H1 (cell line): ENCODE data around the gene TMEM272. TPM values are rescaled to one million over a fixed set of nuclear protein-coding genes. Genes with fewer than 3 reads are reported as not detected.

ENCODE experiments used
- ASH2L ChIP-seq: fragments of 200-600, 300-600 bp; sonication (generic); IDR thresholded peaks from one replicate; pipeline ENCODE4 v1.7.1; 2017; ENCODE audit warnings: low read length
- BRCA1 ChIP-seq: IDR thresholded peaks from 2 replicates; pipeline ENCODE4 v1.6.1; 2012; ENCODE audit warnings: low read depth, low read length, improper control_type of control experiment
- CEBPB ChIP-seq: IDR thresholded peaks from 2 replicates; pipeline ENCODE4 v1.6.1; 2012; ENCODE audit warnings: low read depth, low read length
- CTBP2 ChIP-seq: IDR thresholded peaks from 2 replicates; pipeline ENCODE4 v1.7.0; 2011; ENCODE audit warnings: borderline replicate concordance, mild to moderate bottlenecking, moderate library complexity, mixed read lengths, low read length; ENCODE audit not compliant: insufficient read depth, insufficient read length
- EGR1 ChIP-seq: IDR thresholded peaks from 2 replicates; pipeline ENCODE4 v1.6.1; 2011; ENCODE audit warnings: low read depth, low read length, borderline replicate concordance
- JUND ChIP-seq: IDR thresholded peaks from 2 replicates; pipeline ENCODE4 v1.6.1; 2011; ENCODE audit warnings: mild to moderate bottlenecking, improper control_type of control experiment, low read length
- KDM4A ChIP-seq: IDR thresholded peaks from one replicate; pipeline ENCODE4 v1.7.1; 2012; ENCODE audit warnings: low read depth, mild to moderate bottlenecking, moderate library complexity, low read length, inconsistent platforms; ENCODE audit not compliant: severe bottlenecking
- PHF8 ChIP-seq: fragments of 200-600 bp; sonication (generic); conservative IDR thresholded peaks from 2 replicates; pipeline ENCODE4 v1.7.1; 2012; ENCODE audit warnings: low read depth, mild to moderate bottlenecking, inconsistent platforms, low read length, moderate library complexity
- POLR2A ChIP-seq, 2 experiments: IDR thresholded peaks; 1 replicate in 1 of 2; 2 replicates in 1 of 2; pipeline ENCODE4 v1.6.1; 2011; ENCODE audit warnings: low read depth in 2 of 2, low read length in 2 of 2, mild to moderate bottlenecking in 2 of 2; ENCODE audit errors: control extremely low read depth in 1 of 2
- POLR2AphosphoS5 ChIP-seq: IDR thresholded peaks from 2 replicates; pipeline ENCODE4 v1.6.1; 2011; ENCODE audit warnings: low read depth, low read length
- RBBP5 ChIP-seq: IDR thresholded peaks from 2 replicates; pipeline ENCODE4 v1.7.1; 2012; ENCODE audit warnings: low read depth, mild to moderate bottlenecking, inconsistent platforms, low read length, moderate library complexity, borderline replicate concordance
- SAP30 ChIP-seq: fragments of 300-600 bp; sonication (generic); IDR thresholded peaks from 2 replicates; pipeline ENCODE4 v1.7.1; 2012; ENCODE audit warnings: low read length, moderate library complexity, mild to moderate bottlenecking, inconsistent platforms; ENCODE audit not compliant: insufficient read depth, insufficient replicate concordance
- SIN3A ChIP-seq, 2 experiments: IDR thresholded peaks in 1 of 2; conservative IDR thresholded peaks in 1 of 2; 2 replicates each; pipeline ENCODE4 v1.6.1; 2011 to 2012; ENCODE audit warnings: low read length in 2 of 2, improper control_type of control experiment in 1 of 2, low read depth in 1 of 2, mild to moderate bottlenecking in 1 of 2
- SIX5 ChIP-seq: IDR thresholded peaks from 2 replicates; pipeline ENCODE4 v1.6.1; 2011; ENCODE audit warnings: mild to moderate bottlenecking, low read depth, low read length
- SP1 ChIP-seq: IDR thresholded peaks from 2 replicates; pipeline ENCODE4 v1.6.1; 2011; ENCODE audit warnings: low read depth, low read length
- SRF ChIP-seq: IDR thresholded peaks from 2 replicates; pipeline ENCODE4 v1.6.1; 2011; ENCODE audit warnings: mild to moderate bottlenecking, low read depth, low read length, moderate library complexity
- TAF1 ChIP-seq: IDR thresholded peaks from 2 replicates; pipeline ENCODE4 v1.6.1; 2011; ENCODE audit warnings: mild to moderate bottlenecking, low read depth, low read length
- TBP ChIP-seq: IDR thresholded peaks from 2 replicates; pipeline ENCODE4 v1.6.1; 2011; ENCODE audit warnings: low read depth, low read length, improper control_type of control experiment
- USF2 ChIP-seq: IDR thresholded peaks from 2 replicates; pipeline ENCODE4 v1.6.1; 2011; ENCODE audit warnings: low read length, improper control_type of control experiment
- polyA plus RNA-seq, 7 experiments: library from polyadenylated mRNA; depleted of rRNA in 3 of 7; stranded (reverse) in 5 of 7; unstranded in 2 of 7; fragments of >200 nt in 5 of 7; fragments of 200-250 nt in 2 of 7; gene quantifications; 1 replicate in 5 of 7; 2 replicates in 1 of 7; 4 replicates in 1 of 7; pipeline versions ENCODE4 v1.2.1 to v1.2.3, GENCODE V29; 2011 to 2013; ENCODE audit warnings: missing spikeins in 2 of 7, mixed read lengths in 2 of 7
- total RNA-seq: library from RNA; stranded (reverse); fragmentation: NEBNext Ultra II Directional; extraction: Animal tissue kit (Norgen Biotek cat#: 25700); gene quantifications from 2 replicates; pipeline ENCODE4 v1.2.1, GENCODE V29; 2021
- TF ChIP-seq, protein P1 (sequence below): IDR thresholded peaks from 2 replicates; pipeline ENCODE4 v1.6.1; 2012; ENCODE audit warnings: inconsistent platforms

The TMEM272 gene
- total and polyA plus RNA-seq, 2 of the 8 experiments (the other 6 are each of a cell fraction or from before 2014, with no cell fraction given), result 0.05 TPM; not detected in 1

DNA sequence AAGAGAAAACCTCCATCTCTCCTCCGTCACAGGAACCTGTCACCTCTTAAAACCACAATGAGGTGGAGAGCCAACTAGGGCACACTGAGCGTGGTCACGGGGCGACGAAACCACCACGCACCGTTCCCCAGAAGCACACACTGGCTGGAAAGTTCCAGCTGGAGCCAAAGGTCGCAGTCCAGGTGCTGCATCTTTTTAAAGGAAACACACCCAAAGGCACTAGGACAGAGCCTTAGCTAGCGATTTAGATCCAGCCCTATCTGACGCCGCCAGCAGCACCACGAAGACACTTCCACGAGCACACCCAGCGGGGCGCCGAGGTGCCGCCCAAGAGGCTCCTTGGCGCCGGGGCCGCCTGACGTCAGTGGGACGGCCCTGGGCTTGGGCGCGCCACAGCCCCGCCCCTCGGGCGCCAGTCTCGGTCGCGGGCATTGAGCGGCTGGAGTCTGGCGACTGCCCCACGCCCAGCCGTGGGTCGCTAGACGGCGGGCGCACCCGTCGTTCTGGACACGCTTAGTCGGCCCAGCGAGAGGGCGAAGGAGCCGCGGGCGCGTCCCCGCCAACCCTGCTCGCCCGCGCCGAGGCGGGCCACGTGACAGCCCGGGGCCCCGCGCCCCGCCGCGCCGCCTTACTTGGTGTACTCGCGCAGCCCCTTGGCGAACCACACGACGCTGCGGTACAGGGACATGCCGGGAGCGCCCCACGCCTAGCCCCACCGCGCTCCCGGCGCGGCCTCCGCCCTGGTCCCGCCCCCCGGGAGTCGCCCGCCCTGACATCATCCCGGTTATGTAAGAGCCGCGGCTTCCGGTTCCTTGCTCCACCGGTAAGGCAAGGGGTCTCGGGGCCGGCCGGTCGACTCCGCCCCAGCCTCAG lies 41.3 kb downstream of the TMEM272 start, which contains the start of gene DHRS12 (continued):
- TF ChIP-seq ASH2L (peak; percentile 74), SP1 (no peak), SIN3A (conservative IDR thresholded peaks at IDR 0.05 in 1 of 2, IDR thresholded peaks at IDR 0.05 in 1 of 2; ENCODE audit: low read depth in 1 of 2, low read length in 2 of 2) (0 out of 4 replicates have a peak, but pooled peaks of 1 of the 2 experiments have one; percentile 37), EGR1 (no peak), RBBP5 (peak; percentile 100), JUND (0 out of 2 replicates have a peak, but pooled peaks have one; percentile 11), USF2 (peak; percentile 71), SRF (0 out of 2 replicates have a peak, but pooled peaks have one; percentile 26), TBP (peak; percentile 35; the same call in 1 of the 2 replicates), POLR2A (IDR thresholded peaks at IDR 0.05; ENCODE audit: control extremely low read depth in 1 of 2, low read depth in 2 of 2, low read length in 2 of 2) (peak in 1 of 2 experiments; percentile 68; a peak in 2 of 3 replicates), TAF1 (peak; percentile 69), BRCA1 (no peak), KDM4A (peak; percentile 99), CTBP2 (no peak), SAP30 (peak; percentile 28), POLR2AphosphoS5 (peak; percentile 56; the same call in 1 of the 2 replicates), CEBPB (peak; percentile 55), PHF8 (peak; percentile 88; the same call in 1 of the 2 replicates), SIX5 (no peak)
- TF ChIP-seq, protein P1, sequence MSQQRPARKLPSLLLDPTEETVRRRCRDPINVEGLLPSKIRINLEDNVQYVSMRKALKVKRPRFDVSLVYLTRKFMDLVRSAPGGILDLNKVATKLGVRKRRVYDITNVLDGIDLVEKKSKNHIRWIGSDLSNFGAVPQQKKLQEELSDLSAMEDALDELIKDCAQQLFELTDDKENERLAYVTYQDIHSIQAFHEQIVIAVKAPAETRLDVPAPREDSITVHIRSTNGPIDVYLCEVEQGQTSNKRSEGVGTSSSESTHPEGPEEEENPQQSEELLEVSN, result peak; percentile 58; the same call in 1 of the 2 replicates
